ENCODE data around the gene NKX2-3. TPM values are rescaled to one million over a fixed set of nuclear protein-coding genes. Genes with fewer than 3 reads are reported as not detected.

The NKX2-3 gene
- total and polyA plus RNA-seq, 3 experiments from 2014 or later, result not detected

GRCh38 chr10:99535764-99536337 is 3.1 kb downstream of the NKX2-3 start:
- Histone ChIP-seq H3K27me3 (ENCODE audit: insufficient read depth, low read length, poor library complexity, severe bottlenecking) (peaks cover 70% of the 10 kb centered on the region), H3K27ac (ENCODE audit: low read depth, low read length) (no peak overlapping the region)
- peaks cover 66 to 76% of the 10 kb centered on the region in 2 donors for H3K27me3 Mint-ChIP-seq

DNA sequence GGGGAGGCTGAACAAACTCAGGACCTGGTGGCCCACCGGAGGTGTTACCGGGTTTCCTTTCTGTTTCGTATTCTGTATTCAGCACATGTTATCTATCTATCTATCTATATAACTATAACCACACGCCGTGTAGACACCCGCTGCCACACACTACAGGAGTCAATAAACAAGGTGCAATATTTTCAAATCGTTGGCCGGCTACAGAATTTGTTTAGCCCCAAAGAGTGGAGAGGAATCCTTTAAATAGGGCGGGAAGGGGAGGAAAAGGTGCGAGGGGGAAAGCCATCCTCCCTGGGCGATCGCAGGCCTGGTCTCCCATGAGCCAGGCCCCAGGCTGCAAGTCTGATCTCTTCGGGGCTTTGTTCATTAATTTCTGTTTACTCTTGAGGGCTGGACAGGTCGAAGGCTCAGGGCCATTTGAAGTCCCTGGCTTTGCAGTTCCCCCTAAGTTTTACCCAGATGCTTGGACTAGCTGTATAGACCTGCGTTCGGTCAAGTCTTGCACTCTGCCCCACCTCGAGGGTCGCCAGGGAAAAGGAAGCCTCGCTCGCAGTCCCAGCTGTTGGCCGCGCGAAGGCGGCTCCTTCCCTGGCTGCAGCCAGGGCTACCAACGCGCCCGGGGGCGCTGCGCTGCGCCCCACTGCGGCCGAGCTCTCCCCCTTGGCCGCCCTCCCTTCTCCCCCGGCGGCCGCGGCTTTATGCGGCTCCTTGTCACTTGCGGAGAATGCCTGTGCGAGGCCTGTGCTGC is 3.8 kb downstream of the NKX2-3 start:
- peak overlapping the region in 1 of 8 donors; percentile 19 for H3K27ac Mint-ChIP-seq
- peaks cover 68% of the 10 kb centered on the region for H3K27me3 ChIP-seq (ENCODE audit: insufficient read depth, low read length, poor library complexity, severe bottlenecking)
- CTCF ChIA-PET, result no interaction called here

More at GRCh38 chr10:99535764-99536337, 3.1 kb downstream of the NKX2-3 start:
- CTCF ChIA-PET, result no interaction called here
- no peak for DNase-seq
- Histone ChIP-seq H3K4me1 (ENCODE audit: insufficient read depth, low read length) (no peaks in the 10 kb centered on the region), H3K36me3 (ENCODE audit: insufficient read depth, low read length) (no peaks in the 10 kb centered on the region), H3K4me3 (ENCODE audit: low read length) (no peak overlapping the region), H3K9me3 (ENCODE audit: low read length) (no peaks in the 10 kb centered on the region)
- H3K27ac Mint-ChIP-seq, result peak overlapping the region in 1 of 8 donors; percentile 19
- H3K4me3 Mint-ChIP-seq, result peak overlapping the region in 6 of 7 donors; percentile 32 to 87 (median 62)
- no peaks in the 10 kb centered on the region for H3K36me3 Mint-ChIP-seq
- POLR2A ChIA-PET, result no interaction called here
- H3K9me3 Mint-ChIP-seq, result peaks cover 0 to 3% (median 0%) of the 10 kb centered on the region in 5 donors
- peaks cover 23 to 44% (median 37%) of the 10 kb centered on the region in 3 donors for H3K4me1 Mint-ChIP-seq

DNA sequence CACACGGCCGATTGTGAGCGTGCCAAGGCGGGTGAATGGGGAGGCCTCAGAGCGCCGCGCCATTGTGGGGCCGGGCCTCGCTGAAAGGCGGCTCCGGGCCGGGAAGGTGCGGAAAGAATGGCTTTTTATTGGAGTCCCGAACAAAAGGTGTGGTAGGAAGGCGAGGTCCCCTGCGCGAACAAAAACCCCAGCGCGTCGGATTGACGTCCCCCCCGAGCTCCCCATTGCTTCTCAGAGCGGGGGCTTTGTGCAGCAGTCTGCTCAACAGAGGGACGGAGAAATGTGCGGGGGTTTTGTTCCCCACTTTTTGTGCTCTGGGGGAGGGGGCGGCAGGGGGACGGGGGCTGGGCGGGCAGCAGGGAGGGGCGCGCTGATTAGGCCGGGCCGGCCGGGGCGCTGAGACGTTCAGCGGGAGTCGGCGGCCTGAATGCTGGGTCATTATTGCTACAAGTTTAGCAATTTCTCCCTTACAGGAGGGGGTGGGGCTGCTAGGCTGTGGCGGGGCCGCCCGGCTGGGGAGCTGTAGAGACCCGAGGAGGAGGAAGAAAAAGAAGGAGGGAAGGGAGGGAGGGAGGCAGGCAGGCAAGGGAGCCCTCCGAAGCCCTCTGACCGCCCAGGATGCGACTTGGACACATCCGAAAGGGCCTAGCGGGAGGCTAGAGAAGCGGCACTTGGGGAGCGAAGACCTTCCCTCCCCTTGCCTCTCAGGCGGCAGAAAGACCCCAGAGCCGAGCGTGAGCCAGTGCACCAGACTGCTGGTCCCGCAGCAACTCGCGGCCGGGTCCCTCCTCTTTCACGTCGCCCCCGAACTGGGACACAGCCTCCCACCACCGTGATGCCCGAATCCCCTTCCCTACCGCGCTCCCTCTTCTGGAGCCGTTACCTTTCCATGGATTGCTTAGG is 4.6 kb downstream of the NKX2-3 start:
- DNase-seq, result no peak
- peak overlapping the region in 1 of 7 donors; percentile 28 for H3K4me3 Mint-ChIP-seq
- Histone ChIP-seq H3K27ac (ENCODE audit: low read depth, low read length) (no peak overlapping the region), H3K36me3 (ENCODE audit: insufficient read depth, low read length) (no peaks in the 10 kb centered on the region), H3K9me3 (ENCODE audit: low read length) (no peaks in the 10 kb centered on the region), H3K4me1 (ENCODE audit: insufficient read depth, low read length) (no peaks in the 10 kb centered on the region), H3K27me3 (ENCODE audit: insufficient read depth, low read length, poor library complexity, severe bottlenecking) (peaks cover 60% of the 10 kb centered on the region), H3K4me3 (ENCODE audit: low read length) (no peak overlapping the region)
- no peaks in the 10 kb centered on the region for H3K36me3 Mint-ChIP-seq
- no peak overlapping the region for H3K27ac Mint-ChIP-seq
- H3K27me3 Mint-ChIP-seq, result peaks cover 66 to 74% of the 10 kb centered on the region in 2 donors
- no peaks in the 10 kb centered on the region for H3K9me3 Mint-ChIP-seq
- H3K4me1 Mint-ChIP-seq, result peaks cover 19 to 43% (median 30%) of the 10 kb centered on the region in 3 donors
- ChIA-PET CTCF (no interaction called here), POLR2A (no interaction called here)

More for the DNA sequence above, 3.8 kb downstream of the NKX2-3 start:
- Mint-ChIP-seq H3K4me1 (peaks cover 25 to 48% (median 37%) of the 10 kb centered on the region in 3 donors), H3K36me3 (no peaks in the 10 kb centered on the region), H3K27me3 (peaks cover 68 to 77% of the 10 kb centered on the region in 2 donors), H3K9me3 (peaks cover 0 to 3% (median 0%) of the 10 kb centered on the region in 5 donors), H3K4me3 (peak overlapping the region in 6 of 7 donors; percentile 32 to 87 (median 62))
- Histone ChIP-seq H3K4me3 (ENCODE audit: low read length) (no peak overlapping the region), H3K36me3 (ENCODE audit: insufficient read depth, low read length) (no peaks in the 10 kb centered on the region), H3K9me3 (ENCODE audit: low read length) (no peaks in the 10 kb centered on the region), H3K27ac (ENCODE audit: low read depth, low read length) (no peak overlapping the region), H3K4me1 (ENCODE audit: insufficient read depth, low read length) (no peaks in the 10 kb centered on the region)
- no peak for DNase-seq
- POLR2A ChIA-PET, result no interaction called here

DNA sequence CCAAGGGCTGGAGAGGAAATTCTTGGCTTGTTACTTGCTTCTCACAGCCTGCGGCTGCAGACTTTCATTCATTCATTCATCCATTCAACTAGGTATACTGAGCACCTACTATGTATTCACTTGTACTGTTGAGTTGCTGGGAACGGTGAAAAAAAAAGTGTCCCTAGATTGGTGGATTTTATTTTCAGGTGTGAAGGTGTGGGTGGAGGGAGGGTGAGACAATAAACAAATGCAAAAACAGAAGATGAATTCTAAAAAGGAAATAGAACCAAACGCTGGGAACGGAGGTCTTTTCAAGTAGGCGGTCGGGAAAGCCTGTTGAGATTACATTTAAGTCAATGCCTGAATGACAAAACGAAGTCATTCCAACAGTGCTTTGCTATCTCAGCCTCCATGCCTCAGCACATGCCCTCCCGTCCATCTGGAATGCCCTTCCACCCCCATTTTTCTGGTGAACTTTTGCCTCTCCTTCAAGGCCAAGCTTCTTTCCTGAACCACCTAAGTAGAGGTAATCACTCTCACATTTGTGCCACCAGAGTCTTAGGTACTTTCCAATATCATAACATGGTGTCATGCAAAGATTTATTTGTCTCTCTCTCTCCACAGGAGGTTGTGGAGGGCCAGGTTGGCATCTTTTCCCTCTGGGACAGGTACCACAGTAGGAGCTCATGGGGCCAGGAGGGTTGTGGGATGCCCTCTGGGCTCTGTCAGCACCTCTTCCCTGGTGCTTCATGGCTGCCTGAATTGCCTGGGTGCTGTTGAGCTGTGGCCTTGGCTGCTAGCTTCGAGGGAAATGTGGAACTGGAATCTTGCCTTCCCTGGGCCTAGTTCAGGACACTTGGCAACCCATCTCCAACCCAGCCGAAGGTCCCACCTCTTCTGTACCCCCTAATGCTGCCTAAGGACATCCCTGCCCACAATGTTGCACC is 5.5 kb downstream of the NKX2-3 start:
- no peak overlapping the region for H3K4me3 ChIP-seq (ENCODE audit: low read length)
- no peak overlapping the region for H3K27ac ChIP-seq (ENCODE audit: low read depth, low read length)
- ChIA-PET CTCF (no interaction called here), POLR2A (no interaction called here)
- DNase-seq, result no peak
- Mint-ChIP-seq H3K27me3 (peaks cover 61 to 71% of the 10 kb centered on the region in 2 donors), H3K9me3 (no peaks in the 10 kb centered on the region), H3K4me3 (peak overlapping the region in 2 of 7 donors; percentile 27 to 28), H3K36me3 (no peaks in the 10 kb centered on the region), H3K27ac (peak overlapping the region in 1 of 8 donors; percentile 10), H3K4me1 (peaks cover 14 to 34% (median 21%) of the 10 kb centered on the region in 3 donors)
- H3K27me3 ChIP-seq (ENCODE audit: insufficient read depth, low read length, poor library complexity, severe bottlenecking), result peaks cover 51% of the 10 kb centered on the region
- no peaks in the 10 kb centered on the region for H3K4me1 ChIP-seq (ENCODE audit: insufficient read depth, low read length)
- H3K36me3 ChIP-seq (ENCODE audit: insufficient read depth, low read length), result no peaks in the 10 kb centered on the region
- H3K9me3 ChIP-seq (ENCODE audit: low read length), result no peaks in the 10 kb centered on the region

DNA sequence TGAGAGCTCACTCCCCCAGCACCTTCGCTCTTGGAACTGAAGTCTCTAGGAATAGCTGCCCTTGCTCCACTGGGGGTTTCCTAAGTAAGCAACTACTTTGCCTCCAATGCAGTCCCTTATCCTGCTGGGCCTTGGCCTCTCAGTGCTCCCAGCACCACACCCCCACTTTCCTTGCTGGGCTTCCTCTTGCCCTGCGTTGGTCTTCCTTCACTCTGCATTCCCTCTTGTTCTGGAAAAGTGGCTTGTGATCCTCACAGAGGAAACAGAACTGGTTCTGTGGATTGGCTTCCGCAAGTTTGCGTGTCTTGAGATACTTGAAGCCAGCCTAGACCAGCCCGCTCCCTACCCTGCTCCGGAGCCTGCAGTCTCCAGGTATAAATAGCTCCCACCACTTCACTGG is 6.4 kb downstream of the NKX2-3 start:
- Mint-ChIP-seq H3K9me3 (no peaks in the 10 kb centered on the region), H3K36me3 (no peaks in the 10 kb centered on the region), H3K4me1 (peaks cover 12 to 31% (median 19%) of the 10 kb centered on the region in 3 donors), H3K27ac (no peak overlapping the region), H3K4me3 (no peak overlapping the region), H3K27me3 (peaks cover 53 to 73% of the 10 kb centered on the region in 2 donors)
- no peak overlapping the region for H3K4me3 ChIP-seq (ENCODE audit: low read length)
- ChIA-PET POLR2A (no interaction called here), CTCF (no interaction called here)
- H3K27ac ChIP-seq (ENCODE audit: low read depth, low read length), result no peak overlapping the region
- no peaks in the 10 kb centered on the region for H3K4me1 ChIP-seq (ENCODE audit: insufficient read depth, low read length)
- no peaks in the 10 kb centered on the region for H3K9me3 ChIP-seq (ENCODE audit: low read length)
- H3K27me3 ChIP-seq (ENCODE audit: insufficient read depth, low read length, poor library complexity, severe bottlenecking), result peaks cover 43% of the 10 kb centered on the region
- no peak for DNase-seq
- no peaks in the 10 kb centered on the region for H3K36me3 ChIP-seq (ENCODE audit: insufficient read depth, low read length)

DNA sequence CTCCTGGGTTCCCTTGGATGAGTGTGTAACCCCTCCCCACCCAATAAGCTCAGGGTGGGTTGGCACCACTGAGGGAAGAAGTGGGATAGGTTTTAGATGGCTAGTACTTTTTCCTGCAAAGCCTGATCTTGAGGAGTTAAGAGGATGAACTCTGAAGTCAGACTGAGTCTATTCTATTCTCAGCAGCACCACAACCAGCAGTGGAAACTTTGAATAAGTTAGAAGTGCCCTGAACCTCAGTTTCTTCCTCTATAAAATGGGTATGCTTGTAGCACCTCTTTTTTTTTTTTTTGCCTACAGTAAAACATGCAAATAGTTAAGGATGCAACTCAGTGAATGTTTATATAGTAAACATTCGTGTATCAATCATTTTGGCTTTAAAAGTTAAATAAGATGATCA is 7.1 kb downstream of the NKX2-3 start:
- no peaks in the 10 kb centered on the region for H3K9me3 Mint-ChIP-seq
- peaks cover 53 to 73% of the 10 kb centered on the region in 2 donors for H3K27me3 Mint-ChIP-seq
- H3K27ac Mint-ChIP-seq, result no peak overlapping the region
- POLR2A ChIA-PET, result no interaction called here
- no peaks in the 10 kb centered on the region for H3K4me1 ChIP-seq (ENCODE audit: insufficient read depth, low read length)
- no peaks in the 10 kb centered on the region for H3K36me3 ChIP-seq (ENCODE audit: insufficient read depth, low read length)
- H3K27me3 ChIP-seq (ENCODE audit: insufficient read depth, low read length, poor library complexity, severe bottlenecking), result peaks cover 36% of the 10 kb centered on the region
- no peaks in the 10 kb centered on the region for H3K36me3 Mint-ChIP-seq
- no peak overlapping the region for H3K4me3 ChIP-seq (ENCODE audit: low read length)
- H3K4me3 Mint-ChIP-seq, result no peak overlapping the region
- no peak overlapping the region for H3K27ac ChIP-seq (ENCODE audit: low read depth, low read length)
- CTCF ChIA-PET, result no interaction called here
- no peaks in the 10 kb centered on the region for H3K9me3 ChIP-seq (ENCODE audit: low read length)
- H3K4me1 Mint-ChIP-seq, result peaks cover 8 to 24% (median 12%) of the 10 kb centered on the region in 3 donors
- DNase-seq, result no peak

DNA sequence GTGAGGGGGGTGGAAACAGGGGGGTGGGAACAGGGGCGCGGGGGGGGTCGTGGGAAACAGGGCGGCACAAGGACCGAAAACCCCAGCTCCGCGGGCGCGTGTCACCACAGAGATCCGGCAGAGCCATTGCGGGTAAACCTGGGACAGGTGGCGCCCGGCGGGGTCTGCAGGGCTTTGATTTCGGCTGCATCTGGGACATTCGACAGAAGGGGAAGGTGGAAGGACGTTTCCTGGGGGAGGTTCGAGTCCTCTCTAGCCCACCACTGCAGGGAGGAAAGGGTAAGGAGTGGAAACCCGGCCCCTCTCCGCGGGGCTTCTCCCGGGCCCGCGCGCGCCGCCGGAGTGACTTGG is 7.5 kb downstream of the NKX2-3 start:
- ChIA-PET POLR2A (no interaction called here), CTCF (no interaction called here)
- Histone ChIP-seq H3K27me3 (ENCODE audit: insufficient read depth, low read length, poor library complexity, severe bottlenecking) (peaks cover 33% of the 10 kb centered on the region), H3K4me1 (ENCODE audit: insufficient read depth, low read length) (no peaks in the 10 kb centered on the region), H3K27ac (ENCODE audit: low read depth, low read length) (no peak overlapping the region), H3K9me3 (ENCODE audit: low read length) (no peaks in the 10 kb centered on the region), H3K4me3 (ENCODE audit: low read length) (no peak overlapping the region), H3K36me3 (ENCODE audit: insufficient read depth, low read length) (no peaks in the 10 kb centered on the region)
- Mint-ChIP-seq H3K27me3 (peaks cover 56 to 78% of the 10 kb centered on the region in 2 donors), H3K27ac (no peak overlapping the region), H3K36me3 (no peaks in the 10 kb centered on the region), H3K4me1 (peaks cover 8 to 22% (median 12%) of the 10 kb centered on the region in 3 donors), H3K4me3 (peak overlapping the region in 2 of 7 donors; percentile 15 to 32), H3K9me3 (no peaks in the 10 kb centered on the region)
- no peak for DNase-seq

All from CD8-positive, alpha-beta memory T cell (primary cell).